DND-41 (cell line): Measurements from ENCODE around the gene BLVRA.

Experiments
- CTCF ChIP-seq: IDR thresholded peaks from 2 replicates; pipeline ENCODE4 v1.5.1; 2012; ENCODE audit warnings: borderline replicate concordance, low read length, moderate library complexity, mild to moderate bottlenecking; ENCODE audit not compliant: poor library complexity, severe bottlenecking; ENCODE audit errors: extremely low read depth
- EZH2 ChIP-seq: IDR thresholded peaks from 3 replicates; pipeline ENCODE4 v1.6.1; 2012; ENCODE audit warnings: borderline replicate concordance, low read depth, mild to moderate bottlenecking, moderate library complexity, low read length, inconsistent platforms; ENCODE audit not compliant: severe bottlenecking

- TF ChIP-seq CTCF (no peak), EZH2 (no peak)
Observed at GRCh38 chr7:43785420-43785819, 26.9 kb downstream of the BLVRA start.
